HEK293 (cell line): ENCODE data around the gene LRRC8B.

Source experiments
- CTCF ChIA-PET: fragments of 350-600 bp; formaldehyde crosslinking; extraction: SDS; loops from one replicate; lab custom pipeline; 2021; ENCODE audit warnings: antibody characterized with exemption; lab: Yijun Ruan, JAX
- POLR2A ChIA-PET: fragments of 300-600 bp; formaldehyde crosslinking; extraction: SDS; loops from one replicate; lab custom pipeline; 2020; ENCODE audit warnings: antibody characterized with exemption, inconsistent platforms; lab: Yijun Ruan, JAX
- H3K27ac ChIP-seq: fragments of 200-500 bp; sonication (Bioruptor generic); 2 replicates; pipeline ENCODE4 v1.5.1; 2014; ENCODE audit warnings: low read depth, low read length, control low read depth, inconsistent platforms; ENCODE audit errors: extremely low read depth
- H3K36me3 ChIP-seq, 2 experiments: fragments of 200-500 bp in 1 of 2; sonication (Bioruptor generic) in 1 of 2; 1 replicate in 1 of 2; 2 replicates in 1 of 2; pipeline ENCODE4 v1.5.1; 2014 to 2017; ENCODE audit warnings: inconsistent platforms in 2 of 2, low read length in 2 of 2; ENCODE audit not compliant: control insufficient read depth in 2 of 2, insufficient read depth in 1 of 2
- H3K4me1 ChIP-seq: fragments of 200-500 bp; sonication (Bioruptor generic); 2 replicates; pipeline ENCODE4 v1.5.1; 2014; ENCODE audit warnings: mild to moderate bottlenecking, low read length, inconsistent platforms; ENCODE audit not compliant: control insufficient read depth, insufficient read depth
- H3K4me3 ChIP-seq: 2 replicates; pipeline ENCODE4 v1.5.1; 2011; ENCODE audit warnings: low read depth, mild to moderate bottlenecking, control low read depth, low read length, moderate library complexity
- H3K9me3 ChIP-seq: fragments of 200-500 bp; sonication (Bioruptor generic); 2 replicates; pipeline ENCODE4 v1.5.1; 2014; ENCODE audit warnings: low read depth, low read length, inconsistent platforms; ENCODE audit not compliant: control insufficient read depth, insufficient read depth
- BCL11B ChIP-seq: fragments of 450-650 bp; formaldehyde crosslinking; IDR thresholded peaks from 2 replicates; pipeline ENCODE4 v1.5.1; 2016; ENCODE audit warnings: low read depth, missing biosample characterization, missing genetic modification characterization
- INSM2 ChIP-seq: fragments of 450-650 bp; formaldehyde crosslinking; IDR thresholded peaks from 2 replicates; pipeline ENCODE4 v1.5.1; 2016; ENCODE audit warnings: missing biosample characterization, missing genetic modification characterization
- KLF9 ChIP-seq: fragments of 450-650 bp; formaldehyde crosslinking; IDR thresholded peaks from 2 replicates; pipeline ENCODE4 v1.5.1; 2016; ENCODE audit warnings: missing biosample characterization, missing genetic modification characterization, low read depth
- ZBTB17 ChIP-seq: fragments of 450-650 bp; formaldehyde crosslinking; IDR thresholded peaks from 2 replicates; pipeline ENCODE4 v1.5.1; 2016; ENCODE audit warnings: missing biosample characterization, missing genetic modification characterization
- ZFP69B ChIP-seq: fragments of 450-650 bp; formaldehyde crosslinking; IDR thresholded peaks from 2 replicates; pipeline ENCODE4 v1.5.1; 2016; ENCODE audit warnings: missing biosample characterization, missing genetic modification characterization
- ZNF121 ChIP-seq: fragments of 450-650 bp; formaldehyde crosslinking; IDR thresholded peaks from 2 replicates; pipeline ENCODE4 v1.5.1; 2016; ENCODE audit warnings: missing biosample characterization, missing genetic modification characterization
- ZNF148 ChIP-seq: fragments of 450-650 bp; formaldehyde crosslinking; IDR thresholded peaks from 2 replicates; pipeline ENCODE4 v1.5.0; 2017; ENCODE audit warnings: missing biosample characterization, missing genetic modification characterization, borderline replicate concordance
- ZNF394 ChIP-seq: fragments of 450-650 bp; formaldehyde crosslinking; IDR thresholded peaks from 2 replicates; pipeline ENCODE4 v1.5.1; 2016; ENCODE audit warnings: missing biosample characterization, missing genetic modification characterization, mild to moderate bottlenecking, moderate library complexity, borderline replicate concordance
- ZNF529 ChIP-seq: fragments of 450-650 bp; formaldehyde crosslinking; IDR thresholded peaks from 2 replicates; pipeline ENCODE4 v1.5.1; 2017; ENCODE audit warnings: missing genetic modification characterization, missing biosample characterization; ENCODE audit not compliant: insufficient replicate concordance
- ZNF530 ChIP-seq: fragments of 450-650 bp; formaldehyde crosslinking; IDR thresholded peaks from 2 replicates; pipeline ENCODE4 v1.5.1; 2016; ENCODE audit warnings: low read depth, missing biosample characterization, missing genetic modification characterization
- ZNF654 ChIP-seq: fragments of 450-650 bp; formaldehyde crosslinking; IDR thresholded peaks from 2 replicates; pipeline ENCODE4 v1.5.1; 2016; ENCODE audit warnings: low read depth, missing biosample characterization, missing genetic modification characterization
- ZNF664 ChIP-seq: fragments of 450-650 bp; formaldehyde crosslinking; IDR thresholded peaks from 2 replicates; pipeline ENCODE4 v1.5.1; 2016; ENCODE audit warnings: missing biosample characterization, missing genetic modification characterization
- ZNF777 ChIP-seq: fragments of 450-650 bp; formaldehyde crosslinking; IDR thresholded peaks from 2 replicates; pipeline ENCODE4 v1.5.1; 2017; ENCODE audit warnings: missing biosample characterization, missing genetic modification characterization, borderline replicate concordance
- TF ChIP-seq, protein P1 (sequence below): fragments of 450-650 bp; formaldehyde crosslinking; conservative IDR thresholded peaks from 2 replicates; pipeline ENCODE4 v1.5.1; 2016; ENCODE audit warnings: low read depth, missing biosample characterization, missing genetic modification characterization
- TF ChIP-seq, protein P2 (sequence below): fragments of 450-650 bp; formaldehyde crosslinking; IDR thresholded peaks from 2 replicates; pipeline ENCODE4 v1.5.1; 2016; ENCODE audit warnings: missing biosample characterization, missing genetic modification characterization

LRRC8B gene

DNA sequence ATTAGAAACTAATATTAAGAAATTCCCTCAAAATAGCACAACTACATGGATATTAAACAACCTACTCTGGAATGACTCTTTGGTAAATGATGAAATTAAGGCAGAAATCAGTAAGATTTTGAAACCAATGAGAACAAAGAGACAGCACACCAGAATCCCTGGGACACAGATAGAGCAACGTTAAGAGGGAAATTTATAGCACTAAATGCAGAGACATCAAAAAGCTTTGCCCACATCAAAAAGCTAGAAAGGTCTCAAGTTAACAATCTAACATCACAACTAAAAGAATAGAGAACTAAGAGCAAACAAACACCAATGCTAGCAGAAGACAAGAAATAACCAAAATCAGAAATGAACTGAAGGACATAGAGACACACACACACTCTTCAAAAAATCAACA is 48.6 kb upstream of the LRRC8B start (continued):
- TF ChIP-seq, protein P1, sequence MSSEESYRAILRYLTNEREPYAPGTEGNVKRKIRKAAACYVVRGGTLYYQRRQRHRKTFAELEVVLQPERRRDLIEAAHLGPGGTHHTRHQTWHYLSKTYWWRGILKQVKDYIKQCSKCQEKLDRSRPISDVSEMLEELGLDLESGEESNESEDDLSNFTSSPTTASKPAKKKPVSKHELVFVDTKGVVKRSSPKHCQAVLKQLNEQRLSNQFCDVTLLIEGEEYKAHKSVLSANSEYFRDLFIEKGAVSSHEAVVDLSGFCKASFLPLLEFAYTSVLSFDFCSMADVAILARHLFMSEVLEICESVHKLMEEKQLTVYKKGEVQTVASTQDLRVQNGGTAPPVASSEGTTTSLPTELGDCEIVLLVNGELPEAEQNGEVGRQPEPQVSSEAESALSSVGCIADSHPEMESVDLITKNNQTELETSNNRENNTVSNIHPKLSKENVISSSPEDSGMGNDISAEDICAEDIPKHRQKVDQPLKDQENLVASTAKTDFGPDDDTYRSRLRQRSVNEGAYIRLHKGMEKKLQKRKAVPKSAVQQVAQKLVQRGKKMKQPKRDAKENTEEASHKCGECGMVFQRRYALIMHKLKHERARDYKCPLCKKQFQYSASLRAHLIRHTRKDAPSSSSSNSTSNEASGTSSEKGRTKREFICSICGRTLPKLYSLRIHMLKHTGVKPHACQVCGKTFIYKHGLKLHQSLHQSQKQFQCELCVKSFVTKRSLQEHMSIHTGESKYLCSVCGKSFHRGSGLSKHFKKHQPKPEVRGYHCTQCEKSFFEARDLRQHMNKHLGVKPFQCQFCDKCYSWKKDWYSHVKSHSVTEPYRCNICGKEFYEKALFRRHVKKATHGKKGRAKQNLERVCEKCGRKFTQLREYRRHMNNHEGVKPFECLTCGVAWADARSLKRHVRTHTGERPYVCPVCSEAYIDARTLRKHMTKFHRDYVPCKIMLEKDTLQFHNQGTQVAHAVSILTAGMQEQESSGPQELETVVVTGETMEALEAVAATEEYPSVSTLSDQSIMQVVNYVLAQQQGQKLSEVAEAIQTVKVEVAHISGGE (tag by site-specific recombination), result no peak
- no peak for TF ChIP-seq ZNF529 (tag by site-specific recombination)
- no peak for TF ChIP-seq ZNF394 (tag by site-specific recombination)
- no peak for TF ChIP-seq ZNF777 (tag by site-specific recombination)
- TF ChIP-seq, protein P2, sequence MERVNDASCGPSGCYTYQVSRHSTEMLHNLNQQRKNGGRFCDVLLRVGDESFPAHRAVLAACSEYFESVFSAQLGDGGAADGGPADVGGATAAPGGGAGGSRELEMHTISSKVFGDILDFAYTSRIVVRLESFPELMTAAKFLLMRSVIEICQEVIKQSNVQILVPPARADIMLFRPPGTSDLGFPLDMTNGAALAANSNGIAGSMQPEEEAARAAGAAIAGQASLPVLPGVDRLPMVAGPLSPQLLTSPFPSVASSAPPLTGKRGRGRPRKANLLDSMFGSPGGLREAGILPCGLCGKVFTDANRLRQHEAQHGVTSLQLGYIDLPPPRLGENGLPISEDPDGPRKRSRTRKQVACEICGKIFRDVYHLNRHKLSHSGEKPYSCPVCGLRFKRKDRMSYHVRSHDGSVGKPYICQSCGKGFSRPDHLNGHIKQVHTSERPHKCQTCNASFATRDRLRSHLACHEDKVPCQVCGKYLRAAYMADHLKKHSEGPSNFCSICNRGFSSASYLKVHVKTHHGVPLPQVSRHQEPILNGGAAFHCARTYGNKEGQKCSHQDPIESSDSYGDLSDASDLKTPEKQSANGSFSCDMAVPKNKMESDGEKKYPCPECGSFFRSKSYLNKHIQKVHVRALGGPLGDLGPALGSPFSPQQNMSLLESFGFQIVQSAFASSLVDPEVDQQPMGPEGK (tag by site-specific recombination), result no peak
- TF ChIP-seq ZNF148 (tag by site-specific recombination), result no peak
- no peak for TF ChIP-seq ZNF664
- no peak for TF ChIP-seq KLF9 (tag by site-specific recombination)

DNA sequence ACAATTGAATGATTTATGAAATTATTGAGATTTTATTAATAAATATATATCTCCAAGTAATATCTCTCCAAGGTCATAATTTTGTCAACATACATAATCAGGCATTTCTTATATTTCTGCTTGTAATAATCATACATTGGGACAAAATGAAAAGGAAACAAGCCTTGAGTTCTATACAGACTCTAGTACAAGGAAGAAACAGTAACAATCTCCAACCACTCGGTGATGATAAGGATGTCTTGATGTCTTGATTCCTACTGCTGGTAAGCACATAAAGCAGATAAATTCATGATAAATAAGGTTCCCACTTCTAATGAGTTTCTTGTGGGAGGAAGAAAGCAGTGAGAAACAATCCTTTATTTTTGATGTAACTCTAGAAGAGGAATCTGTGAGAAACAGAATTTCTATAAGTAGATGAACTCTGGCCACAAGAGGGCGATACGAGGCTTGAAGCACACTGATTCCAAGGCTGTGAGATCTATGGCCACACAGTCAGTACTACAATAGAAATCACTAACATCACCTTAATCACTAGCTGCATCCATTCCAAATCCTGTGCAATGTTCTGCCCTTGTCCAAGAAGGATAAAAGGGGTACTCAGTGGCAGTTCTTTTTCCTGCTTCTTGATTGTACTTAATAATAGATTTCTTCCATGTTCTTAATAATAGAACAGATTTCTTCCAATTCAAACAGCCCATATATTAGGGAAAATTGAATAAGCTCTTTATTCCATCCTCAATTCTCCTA is 41.4 kb upstream of the LRRC8B start:
- Histone ChIP-seq H3K27ac (no peak overlapping the region), H3K36me3 (no peaks in the 10 kb centered on the region)
- TF ChIP-seq ZNF654 (tag by site-specific recombination), result peak; percentile 87
- TF ChIP-seq ZFP69B, result no peak
- peak; percentile 31; the same call in 1 of the 2 replicates for TF ChIP-seq ZBTB17 (tag by site-specific recombination)
- TF ChIP-seq ZNF530 (tag by site-specific recombination), result no peak
- TF ChIP-seq ZNF121 (tag by site-specific recombination), result no peak
- TF ChIP-seq, all 188 proteins: peak for 2
- Histone ChIP-seq H3K9me3 (no peaks in the 10 kb centered on the region), H3K4me3 (no peak overlapping the region), H3K4me1 (no peaks in the 10 kb centered on the region)
- ChIA-PET POLR2A (no interaction called here), CTCF (interaction anchor here (0.6 to 6.9 kb wide), 37 partner anchors 9 to 509 kb away, joined by 3 to 72 read pairs (median 4); no protein-coding TSS in a partner anchor)

DNA sequence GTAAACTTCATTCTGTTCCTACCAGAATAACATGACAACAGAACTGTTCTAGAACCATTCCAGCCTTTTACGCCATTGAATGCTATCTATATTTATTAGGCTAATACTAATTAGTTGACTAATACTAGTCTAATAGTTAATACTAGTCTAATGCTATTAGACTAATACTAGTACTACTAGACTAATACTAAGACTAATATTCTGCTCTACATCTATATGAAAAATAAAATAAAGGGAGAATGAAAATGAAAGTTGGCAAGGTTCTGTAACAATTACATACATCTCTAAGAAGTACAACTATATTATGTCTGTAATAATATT is 40.9 kb upstream of the LRRC8B start:
- Histone ChIP-seq H3K36me3 (no peaks in the 10 kb centered on the region), H3K4me1 (no peaks in the 10 kb centered on the region)
- POLR2A ChIA-PET, result no interaction called here

More for the DNA sequence above, 40.9 kb upstream of the LRRC8B start:
- Histone ChIP-seq H3K9me3 (no peaks in the 10 kb centered on the region), H3K27ac (no peak overlapping the region), H3K4me3 (no peak overlapping the region)
- CTCF ChIA-PET, result interaction anchor here (0.6 to 6.9 kb wide), 34 partner anchors 9 to 510 kb away, joined by 3 to 72 read pairs (median 4); no protein-coding TSS in a partner anchor
- TF ChIP-seq BCL11B (0 out of 2 replicates have a peak, but pooled peaks have one; percentile 44), INSM2 (tag by site-specific recombination) (no peak)
